ENCODE data around the gene PDSS2.

DNA sequence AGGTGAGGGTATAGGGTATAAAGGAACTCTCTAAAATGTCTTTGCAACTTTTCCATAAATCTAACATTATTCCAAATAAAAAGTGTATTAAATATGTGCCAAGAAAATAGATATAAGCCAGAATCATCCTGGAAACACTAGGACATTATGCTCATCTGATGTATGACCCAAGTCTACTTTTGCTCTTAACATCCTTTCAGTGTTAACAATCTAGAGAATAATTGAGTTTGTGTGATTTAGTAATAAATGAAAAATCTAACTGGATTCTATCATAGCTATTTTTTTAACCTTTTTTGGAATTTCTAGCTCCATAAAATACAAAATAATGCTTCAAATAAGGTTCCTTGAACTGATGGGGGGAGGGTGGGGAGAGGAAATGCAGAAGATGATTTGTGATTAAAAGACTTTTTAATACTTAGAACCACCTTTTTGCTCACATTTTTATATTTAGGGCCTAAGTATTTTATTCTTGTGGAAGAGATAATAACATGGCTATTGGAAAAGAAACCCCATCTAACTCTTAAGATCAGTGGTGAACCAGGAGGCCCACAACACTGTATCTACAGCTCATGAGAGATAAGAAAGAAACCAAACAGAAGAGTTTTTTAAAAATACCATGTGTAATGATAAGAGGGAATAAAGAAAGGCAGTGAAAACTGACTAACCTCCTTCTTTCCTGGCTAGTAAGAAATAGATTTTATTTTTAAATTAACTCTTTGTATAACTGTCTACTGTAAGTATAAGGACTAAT is 68.5 kb downstream of the PDSS2 start:
- TF ChIP-seq CTCF (IDR thresholded peaks at IDR 0.05) (no peak), ZFX (IDR thresholded peaks at IDR 0.05; ENCODE audit: borderline replicate concordance) (no peak)

Data from 22Rv1 (cell line).